RWPE2 (cell line): ENCODE data around the gene NDUFB7.

ENCODE experiments used
- ATAC-seq: fragments of 200-7000 bp; cut with Tn5 transposase; 3 replicates; pipeline ENCODE4 v1.9.1; 2021; ENCODE audit warnings: low read depth
- DNase-seq: peaks from one replicate; pipeline ENCODE4 v3.0.0-alpha.2; 2020; ENCODE audit warnings: low spot score
- H3K27ac ChIP-seq: fragments of 450-650 bp; 2 replicates; pipeline ENCODE4 v1.5.1; 2017; ENCODE audit warnings: mild to moderate bottlenecking; ENCODE audit not compliant: poor library complexity, severe bottlenecking
- H3K27me3 ChIP-seq: fragments of 250-450 bp; sonication (Bioruptor Pico); 2 replicates; pipeline ENCODE4 v1.5.1; 2021; ENCODE audit warnings: mild to moderate bottlenecking, moderate library complexity; ENCODE audit not compliant: insufficient read depth, poor library complexity, severe bottlenecking
- H3K36me3 ChIP-seq: fragments of 250-450 bp; sonication (Bioruptor Pico); 2 replicates; pipeline ENCODE4 v1.5.1; 2020; ENCODE audit warnings: low read depth, mild to moderate bottlenecking, moderate library complexity
- H3K4me1 ChIP-seq: fragments of 250-450 bp; sonication (Bioruptor Pico); 2 replicates; pipeline ENCODE4 v1.5.1; 2021; ENCODE audit warnings: mild to moderate bottlenecking, moderate library complexity; ENCODE audit not compliant: insufficient read depth, poor library complexity, severe bottlenecking
- H3K4me3 ChIP-seq: fragments of 250-450 bp; sonication (Bioruptor Pico); 2 replicates; pipeline ENCODE4 v1.5.1; 2021; ENCODE audit warnings: mild to moderate bottlenecking, moderate library complexity; ENCODE audit not compliant: severe bottlenecking
- H3K9me3 ChIP-seq: fragments of 250-450 bp; sonication (Bioruptor Pico); 2 replicates; pipeline ENCODE4 v1.5.1; 2021; ENCODE audit warnings: mild to moderate bottlenecking, moderate library complexity; ENCODE audit not compliant: severe bottlenecking
- TF ChIP-seq, protein P1 (sequence below): fragments of 450-650 bp; IDR thresholded peaks from one replicate; pipeline ENCODE4 v1.5.1; 2017; ENCODE audit warnings: mild to moderate bottlenecking, moderate library complexity; ENCODE audit not compliant: poor library complexity, severe bottlenecking

Gene NDUFB7

DNA sequence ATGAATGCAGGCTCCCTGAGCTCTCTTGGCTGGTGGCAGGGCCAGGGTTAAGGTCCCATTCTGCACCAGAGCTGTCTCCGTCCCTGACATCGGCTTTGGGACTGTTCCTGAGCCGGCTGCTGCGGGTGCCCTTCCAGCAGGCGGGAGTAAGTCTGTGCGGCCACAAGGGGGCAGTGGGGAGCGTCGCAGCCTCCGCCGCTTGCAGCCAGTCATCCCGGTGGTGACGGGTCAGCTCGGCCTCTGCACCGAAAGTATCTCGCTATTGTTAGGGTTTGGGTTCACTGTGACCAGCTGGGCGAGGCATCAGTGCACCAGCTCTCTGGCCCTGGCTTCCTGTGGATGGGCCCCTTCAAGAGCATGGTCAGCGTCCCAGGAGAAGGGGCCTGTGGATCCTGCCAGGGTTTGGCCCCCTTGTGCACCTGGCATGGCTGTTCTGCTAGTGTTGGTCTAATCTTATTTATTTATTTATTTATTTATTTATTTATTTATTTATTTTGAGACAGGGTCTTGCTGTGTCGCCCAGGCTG lies 15.1 kb downstream of the NDUFB7 start:
- Histone ChIP-seq H3K27me3 (no peaks in the 10 kb centered on the region), H3K27ac (peak overlapping the region; percentile 34), H3K4me3 (no peak overlapping the region), H3K36me3 (peaks cover 5% of the 10 kb centered on the region; the same call in 1 of the 2 replicates), H3K4me1 (peaks cover 31% of the 10 kb centered on the region), H3K9me3 (no peaks in the 10 kb centered on the region)
- TF ChIP-seq, protein P1, sequence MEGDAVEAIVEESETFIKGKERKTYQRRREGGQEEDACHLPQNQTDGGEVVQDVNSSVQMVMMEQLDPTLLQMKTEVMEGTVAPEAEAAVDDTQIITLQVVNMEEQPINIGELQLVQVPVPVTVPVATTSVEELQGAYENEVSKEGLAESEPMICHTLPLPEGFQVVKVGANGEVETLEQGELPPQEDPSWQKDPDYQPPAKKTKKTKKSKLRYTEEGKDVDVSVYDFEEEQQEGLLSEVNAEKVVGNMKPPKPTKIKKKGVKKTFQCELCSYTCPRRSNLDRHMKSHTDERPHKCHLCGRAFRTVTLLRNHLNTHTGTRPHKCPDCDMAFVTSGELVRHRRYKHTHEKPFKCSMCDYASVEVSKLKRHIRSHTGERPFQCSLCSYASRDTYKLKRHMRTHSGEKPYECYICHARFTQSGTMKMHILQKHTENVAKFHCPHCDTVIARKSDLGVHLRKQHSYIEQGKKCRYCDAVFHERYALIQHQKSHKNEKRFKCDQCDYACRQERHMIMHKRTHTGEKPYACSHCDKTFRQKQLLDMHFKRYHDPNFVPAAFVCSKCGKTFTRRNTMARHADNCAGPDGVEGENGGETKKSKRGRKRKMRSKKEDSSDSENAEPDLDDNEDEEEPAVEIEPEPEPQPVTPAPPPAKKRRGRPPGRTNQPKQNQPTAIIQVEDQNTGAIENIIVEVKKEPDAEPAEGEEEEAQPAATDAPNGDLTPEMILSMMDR, result peak; percentile 94
- DNase-seq, result peak; percentile 73
- ATAC-seq, result peak; percentile 44

DNA sequence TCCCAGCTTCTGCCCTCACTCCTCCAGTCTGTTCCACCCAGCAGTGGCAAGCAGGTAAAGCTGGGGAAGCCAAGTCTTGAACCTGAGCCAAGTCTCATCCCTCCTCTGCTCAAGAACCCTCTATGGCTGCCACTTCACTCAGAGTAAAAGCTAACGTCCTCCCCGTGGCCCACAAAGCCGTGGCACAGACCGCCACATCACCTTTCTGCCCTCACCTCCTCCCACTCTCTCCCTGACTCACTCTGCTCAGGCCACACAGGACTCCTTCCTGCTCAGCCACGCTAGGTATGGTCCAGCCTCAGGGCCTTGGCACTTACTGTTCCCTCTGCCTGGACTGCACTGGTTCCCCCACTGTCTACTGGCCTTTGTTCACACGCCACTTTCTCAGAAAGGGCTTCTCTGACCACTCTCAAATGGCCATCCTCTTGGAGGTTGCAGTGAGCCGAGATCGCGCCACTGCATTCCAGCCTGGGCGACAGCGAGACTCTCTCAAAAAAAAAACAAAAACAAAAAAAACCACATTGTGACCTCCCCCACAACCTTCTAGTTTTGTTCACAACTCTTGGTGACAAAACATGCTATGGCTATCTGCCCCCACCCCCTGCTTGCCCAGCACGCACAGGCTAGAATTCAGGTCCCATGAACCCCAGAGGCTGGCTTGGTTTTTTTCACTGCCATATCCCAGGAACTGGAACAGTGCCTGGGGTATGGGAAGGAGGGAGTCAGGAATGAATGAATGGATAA lies 15.8 kb downstream of the NDUFB7 start:
- peaks cover 30% of the 10 kb centered on the region for H3K4me1 ChIP-seq
- no peak overlapping the region for H3K4me3 ChIP-seq
- peak overlapping the region; percentile 34 for H3K27ac ChIP-seq
- no peaks in the 10 kb centered on the region for H3K9me3 ChIP-seq
- no peak for DNase-seq
- TF ChIP-seq, protein P1, result no peak
- peaks cover 9% of the 10 kb centered on the region; the same call in 1 of the 2 replicates for H3K36me3 ChIP-seq
- peak; percentile 21; the same call in 2 of the 3 replicates for ATAC-seq
- H3K27me3 ChIP-seq, result no peaks in the 10 kb centered on the region

DNA sequence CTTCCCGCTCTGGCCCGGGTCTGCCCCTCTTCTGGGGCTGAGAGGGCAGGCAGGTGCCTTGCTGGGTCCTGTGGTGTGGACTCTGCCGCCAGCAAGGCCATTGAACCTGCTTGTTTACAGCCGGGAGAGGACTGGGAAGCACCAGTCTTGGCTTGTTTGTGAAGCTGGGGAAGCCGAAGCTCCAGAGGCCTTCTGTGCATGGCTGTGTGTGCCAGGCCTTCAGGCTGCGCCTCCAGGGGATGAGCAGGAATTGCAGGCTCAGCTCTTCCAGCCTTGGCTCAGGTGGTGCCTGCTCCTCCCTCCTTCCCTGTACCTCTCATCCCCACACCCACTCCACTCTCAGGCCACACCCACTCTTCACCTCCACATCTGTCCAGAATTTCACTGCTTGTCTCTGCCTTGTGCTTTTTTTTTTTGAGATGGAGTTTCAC lies 17.5 kb downstream of the NDUFB7 start:
- Histone ChIP-seq H3K27me3 (no peaks in the 10 kb centered on the region), H3K9me3 (no peaks in the 10 kb centered on the region), H3K27ac (peak overlapping the region; percentile 34), H3K4me1 (peaks cover 26% of the 10 kb centered on the region), H3K36me3 (peaks cover 13% of the 10 kb centered on the region; the same call in 1 of the 2 replicates), H3K4me3 (no peak overlapping the region)
- peak; percentile 64 for DNase-seq
- TF ChIP-seq, protein P1, result no peak
- peak; percentile 59 for ATAC-seq

DNA sequence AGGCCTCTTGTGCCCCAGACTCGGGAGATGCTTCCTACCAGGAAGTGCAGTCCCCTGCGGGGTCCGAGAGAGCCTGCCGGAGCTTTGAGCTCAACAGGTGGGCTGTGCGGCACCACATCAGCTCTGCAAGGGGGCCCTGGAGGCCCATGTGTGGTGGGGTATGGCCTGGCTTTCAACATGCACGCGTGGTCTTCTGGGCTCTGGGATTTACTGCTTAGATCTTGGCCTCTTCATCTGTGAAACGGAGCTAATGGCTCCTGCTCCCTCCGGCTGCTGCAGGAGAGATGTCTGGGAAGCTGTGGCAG lies 18.0 kb downstream of the NDUFB7 start:
- no peak for ATAC-seq

More for the DNA sequence above, 18.0 kb downstream of the NDUFB7 start:
- Histone ChIP-seq H3K36me3 (peaks cover 14% of the 10 kb centered on the region), H3K4me1 (peaks cover 22% of the 10 kb centered on the region), H3K9me3 (no peaks in the 10 kb centered on the region), H3K27ac (peak overlapping the region; percentile 34), H3K4me3 (no peak overlapping the region), H3K27me3 (no peaks in the 10 kb centered on the region)
- DNase-seq, result no peak
- TF ChIP-seq, protein P1, result no peak
